CD4-positive, alpha-beta memory T cell (primary cell): ENCODE results near the gene SCN7A. TPM values are rescaled to one million over a fixed set of nuclear protein-coding genes. Genes with fewer than 3 reads are reported as not detected.

ENCODE experiments used
- CTCF ChIA-PET: fragments of 350-600 bp; sonication (Branson Sonifier 250); formaldehyde crosslinking; loops from one replicate; lab custom pipeline; 2021; ENCODE audit warnings: inconsistent platforms; ENCODE audit not compliant: partially characterized antibody; lab: Charles Lee
- POLR2A ChIA-PET: fragments of 350-600 bp; sonication (Branson Sonifier 250); formaldehyde crosslinking; loops from one replicate; lab custom pipeline; 2021; ENCODE audit not compliant: partially characterized antibody; lab: Charles Lee
- DNase-seq, 5 donors: peaks; one replicate each; pipeline versions ENCODE4 v3.0.0 to v3.0.0-alpha.2; 2020 to 2022; ENCODE audit warnings: mixed read lengths in 1 of 5
- H3K27ac ChIP-seq: one replicate; pipeline ENCODE4 v1.7.0; 2013; ENCODE audit warnings: low read depth, low read length
- H3K27me3 ChIP-seq: 2 replicates; pipeline ENCODE4 v1.7.0; 2013; ENCODE audit warnings: mild to moderate bottlenecking, low read length, moderate library complexity; ENCODE audit not compliant: insufficient read depth
- H3K36me3 ChIP-seq: 2 replicates; pipeline ENCODE4 v1.7.0; 2013; ENCODE audit warnings: mild to moderate bottlenecking, low read length, moderate library complexity; ENCODE audit not compliant: insufficient read depth
- H3K4me1 ChIP-seq: 2 replicates; pipeline ENCODE4 v1.7.0; 2013; ENCODE audit warnings: mild to moderate bottlenecking, low read length, moderate library complexity; ENCODE audit not compliant: insufficient read depth
- H3K4me3 ChIP-seq, 2 donors: one replicate each; pipeline ENCODE4 v1.7.0; 2013; ENCODE audit warnings: low read length in 2 of 2, mild to moderate bottlenecking in 1 of 2
- H3K9me3 ChIP-seq, 2 donors: one replicate each; pipeline ENCODE4 v1.7.0; 2013; ENCODE audit warnings: low read length in 2 of 2, control low read depth in 1 of 2; ENCODE audit not compliant: control insufficient read depth in 1 of 2
- H3K27ac Mint-ChIP-seq, 7 donors: one replicate each; pipeline ENCODE4 v1.8.0; 2020 to 2021; ENCODE audit warnings: mixed read lengths in 7 of 7, mild to moderate bottlenecking in 6 of 7, inconsistent platforms in 3 of 7, moderate library complexity in 3 of 7
- H3K27me3 Mint-ChIP-seq, 2 donors: one replicate each; pipeline ENCODE4 v1.8.0; 2020 to 2021; ENCODE audit warnings: mixed read lengths in 2 of 2
- H3K36me3 Mint-ChIP-seq, 2 donors: one replicate each; pipeline ENCODE4 v1.8.0; 2020 to 2021; ENCODE audit warnings: mixed read lengths in 2 of 2, inconsistent platforms in 1 of 2, mild to moderate bottlenecking in 1 of 2
- H3K4me1 Mint-ChIP-seq, 4 donors: one replicate each; pipeline ENCODE4 v1.8.0; 2020 to 2021; ENCODE audit warnings: mixed read lengths in 4 of 4, mild to moderate bottlenecking in 1 of 4
- H3K4me3 Mint-ChIP-seq, 8 donors: one replicate each; pipeline ENCODE4 v1.8.0; 2020 to 2021; ENCODE audit warnings: mixed read lengths in 8 of 8, mild to moderate bottlenecking in 7 of 8, moderate library complexity in 6 of 8, inconsistent platforms in 3 of 8
- H3K9me3 Mint-ChIP-seq, 8 donors: one replicate each; pipeline ENCODE4 v1.8.0; 2020 to 2021; ENCODE audit warnings: mixed read lengths in 8 of 8, mild to moderate bottlenecking in 5 of 8, inconsistent platforms in 3 of 8, moderate library complexity in 1 of 8
- intact Hi-C: fragments of 100-400 bp; cut with micrococcal nuclease; formaldehyde crosslinking; loops from one replicate; pipeline ENCODE4 v1.15.1; 2023
- polyA plus RNA-seq, 2 donors: library from polyadenylated mRNA; unstranded; fragments of 300-500 nt; fragmentation: Illumina TruSeq; gene quantifications; one replicate each; pipeline ENCODE4 v1.2.3, GENCODE V29; 2021
- total RNA-seq, 2 experiments: library from RNA; stranded (reverse); gene quantifications; one replicate each; pipeline ENCODE4 v1.2.3, GENCODE V29; 2021

The SCN7A gene
- total and polyA plus RNA-seq, 4 experiments from 2014 or later, result not detected

DNA sequence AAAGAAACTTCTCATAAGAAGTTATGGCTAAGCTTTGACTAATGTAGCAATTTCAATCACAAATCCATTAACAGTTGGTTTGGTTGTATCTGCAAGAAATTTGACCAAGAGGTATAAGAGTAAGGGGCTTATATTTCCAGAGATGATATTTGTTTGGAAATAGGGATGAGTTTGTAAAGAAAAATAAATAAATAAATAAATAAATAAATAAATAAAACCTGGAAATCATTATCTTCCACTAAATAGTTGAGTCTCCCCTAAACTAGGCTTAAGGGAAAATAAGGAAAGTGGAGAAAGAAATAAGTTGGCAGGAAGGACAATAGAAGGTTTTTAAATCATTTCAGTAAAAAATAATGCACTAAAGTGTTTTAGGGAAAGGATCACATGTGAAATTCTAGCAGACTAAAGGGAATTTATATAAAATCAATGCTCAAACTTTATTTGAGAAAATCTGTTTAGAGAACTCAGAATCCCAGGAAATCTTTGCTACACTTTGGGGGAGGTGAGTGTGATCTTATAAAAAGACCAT is 23.5 kb upstream of the SCN7A start:
- H3K4me3 Mint-ChIP-seq, result no peak overlapping the region
- intact Hi-C loops, result no loop called here
- POLR2A ChIA-PET, result no interaction called here
- no peaks in the 10 kb centered on the region for H3K36me3 ChIP-seq
- peaks cover 0 to 3% of the 10 kb centered on the region in 2 donors for H3K27me3 Mint-ChIP-seq
- no peak overlapping the region for H3K4me3 ChIP-seq
- CTCF ChIA-PET, result no interaction called here
- peaks cover 0 to 2% (median 0%) of the 10 kb centered on the region in 8 donors for H3K9me3 Mint-ChIP-seq
- H3K4me1 Mint-ChIP-seq, result no peaks in the 10 kb centered on the region
- H3K9me3 ChIP-seq, result no peaks in the 10 kb centered on the region
- no peak for DNase-seq
- no peak overlapping the region for H3K27ac Mint-ChIP-seq
- H3K36me3 Mint-ChIP-seq, result no peaks in the 10 kb centered on the region
- no peaks in the 10 kb centered on the region for H3K27me3 ChIP-seq
- H3K27ac ChIP-seq, result no peak overlapping the region
- H3K4me1 ChIP-seq, result no peaks in the 10 kb centered on the region

GRCh38 chr2:166516712-166517303 is 22.8 kb upstream of the SCN7A start:
- Histone ChIP-seq H3K9me3 (no peaks in the 10 kb centered on the region), H3K4me1 (no peaks in the 10 kb centered on the region), H3K27ac (no peak overlapping the region), H3K4me3 (no peak overlapping the region), H3K27me3 (no peaks in the 10 kb centered on the region), H3K36me3 (no peaks in the 10 kb centered on the region)
- Mint-ChIP-seq H3K27ac (no peak overlapping the region), H3K4me1 (no peaks in the 10 kb centered on the region), H3K4me3 (no peak overlapping the region), H3K9me3 (peaks cover 0 to 2% (median 0%) of the 10 kb centered on the region in 8 donors), H3K36me3 (no peaks in the 10 kb centered on the region), H3K27me3 (peaks cover 0 to 3% of the 10 kb centered on the region in 2 donors)
- no peak for DNase-seq
- intact Hi-C loops, result no loop called here
- ChIA-PET CTCF (no interaction called here), POLR2A (no interaction called here)

GRCh38 chr2:166513952-166514351 is 19.9 kb upstream of the SCN7A start:
- peaks cover 0 to 5% (median 0%) of the 10 kb centered on the region in 8 donors for H3K9me3 Mint-ChIP-seq
- Histone ChIP-seq H3K27me3 (no peaks in the 10 kb centered on the region), H3K27ac (no peak overlapping the region), H3K4me1 (no peaks in the 10 kb centered on the region), H3K36me3 (no peaks in the 10 kb centered on the region), H3K9me3 (no peaks in the 10 kb centered on the region), H3K4me3 (no peak overlapping the region)
- no peaks in the 10 kb centered on the region for H3K4me1 Mint-ChIP-seq
- peaks cover 0 to 3% of the 10 kb centered on the region in 2 donors for H3K27me3 Mint-ChIP-seq
- DNase-seq, result no peak
- no peak overlapping the region for H3K4me3 Mint-ChIP-seq
- H3K27ac Mint-ChIP-seq, result no peak overlapping the region
- H3K36me3 Mint-ChIP-seq, result no peaks in the 10 kb centered on the region
- POLR2A ChIA-PET, result no interaction called here
- intact Hi-C loops, result no loop called here
- CTCF ChIA-PET, result no interaction called here

DNA sequence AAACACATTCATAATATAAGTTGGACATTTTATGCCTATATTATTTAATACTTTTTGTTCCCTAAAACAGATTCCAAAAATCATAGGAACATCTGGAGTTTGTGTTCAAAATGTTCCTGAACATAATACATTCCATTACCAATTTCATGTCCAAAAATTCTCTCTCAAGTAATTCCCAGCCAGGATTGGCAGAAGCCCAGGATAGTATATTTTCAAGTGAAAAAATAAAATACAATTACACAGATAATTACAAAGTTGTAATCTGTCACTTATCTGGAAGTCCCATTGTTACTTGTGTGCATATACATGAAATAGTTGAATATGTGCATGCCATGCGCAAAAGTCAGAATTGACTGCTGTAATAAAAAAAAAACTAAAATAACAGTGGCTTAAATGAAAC is 5.2 kb upstream of the SCN7A start:
- ChIA-PET CTCF (no interaction called here), POLR2A (no interaction called here)
- no peaks in the 10 kb centered on the region for H3K9me3 ChIP-seq
- Mint-ChIP-seq H3K4me3 (no peak overlapping the region), H3K9me3 (peaks cover 0 to 2% (median 0%) of the 10 kb centered on the region in 8 donors), H3K4me1 (no peaks in the 10 kb centered on the region), H3K27ac (no peak overlapping the region), H3K36me3 (no peaks in the 10 kb centered on the region), H3K27me3 (no peaks in the 10 kb centered on the region)
- intact Hi-C loops, result no loop called here
- H3K4me1 ChIP-seq, result no peaks in the 10 kb centered on the region
- no peak overlapping the region for H3K27ac ChIP-seq
- H3K4me3 ChIP-seq, result no peak overlapping the region
- no peaks in the 10 kb centered on the region for H3K27me3 ChIP-seq
- DNase-seq, result no peak
- H3K36me3 ChIP-seq, result no peaks in the 10 kb centered on the region

DNA sequence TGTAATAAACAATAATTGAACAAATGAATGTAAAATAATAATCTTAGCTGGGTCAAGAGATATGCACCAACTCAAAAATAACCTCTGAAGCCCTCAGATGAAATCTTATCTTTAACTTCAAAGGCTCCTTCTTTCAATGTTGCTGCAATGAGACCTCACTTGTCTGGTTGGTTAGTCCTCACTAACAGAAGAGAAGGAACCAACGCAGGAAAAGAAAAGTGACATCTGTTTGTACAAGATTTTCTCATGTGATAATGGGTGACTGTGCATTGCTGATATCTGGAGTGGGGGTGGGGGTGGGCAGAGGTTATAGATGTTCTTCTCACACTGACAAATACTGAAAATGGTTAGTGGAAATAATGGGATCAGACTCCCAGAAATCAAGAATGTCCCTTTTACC is 2.6 kb downstream of the SCN7A start:
- POLR2A ChIA-PET, result no interaction called here
- H3K4me3 ChIP-seq, result no peak overlapping the region
- no peaks in the 10 kb centered on the region for H3K9me3 Mint-ChIP-seq
- H3K4me1 ChIP-seq, result no peaks in the 10 kb centered on the region
- no peaks in the 10 kb centered on the region for H3K9me3 ChIP-seq
- DNase-seq, result no peak
- H3K4me3 Mint-ChIP-seq, result no peak overlapping the region
- H3K36me3 Mint-ChIP-seq, result no peaks in the 10 kb centered on the region
- no peaks in the 10 kb centered on the region for H3K27me3 ChIP-seq
- H3K27ac ChIP-seq, result no peak overlapping the region
- intact Hi-C loops, result no loop called here
- no peaks in the 10 kb centered on the region for H3K36me3 ChIP-seq
- CTCF ChIA-PET, result no interaction called here
- no peak overlapping the region for H3K27ac Mint-ChIP-seq
- no peaks in the 10 kb centered on the region for H3K27me3 Mint-ChIP-seq
- no peaks in the 10 kb centered on the region for H3K4me1 Mint-ChIP-seq

GRCh38 chr2:166487171-166487570 is 6.9 kb downstream of the SCN7A start:
- Histone ChIP-seq H3K27ac (no peak overlapping the region), H3K4me3 (no peak overlapping the region), H3K4me1 (no peaks in the 10 kb centered on the region), H3K27me3 (no peaks in the 10 kb centered on the region), H3K36me3 (no peaks in the 10 kb centered on the region), H3K9me3 (no peaks in the 10 kb centered on the region)
- H3K9me3 Mint-ChIP-seq, result peaks cover 0 to 2% (median 0%) of the 10 kb centered on the region in 8 donors
- H3K27me3 Mint-ChIP-seq, result no peaks in the 10 kb centered on the region
- no peak overlapping the region for H3K4me3 Mint-ChIP-seq
- no peak for DNase-seq
- H3K27ac Mint-ChIP-seq, result no peak overlapping the region
- ChIA-PET POLR2A (no interaction called here), CTCF (no interaction called here)
- no peaks in the 10 kb centered on the region for H3K4me1 Mint-ChIP-seq
- intact Hi-C loops, result no loop called here
- no peaks in the 10 kb centered on the region for H3K36me3 Mint-ChIP-seq

DNA sequence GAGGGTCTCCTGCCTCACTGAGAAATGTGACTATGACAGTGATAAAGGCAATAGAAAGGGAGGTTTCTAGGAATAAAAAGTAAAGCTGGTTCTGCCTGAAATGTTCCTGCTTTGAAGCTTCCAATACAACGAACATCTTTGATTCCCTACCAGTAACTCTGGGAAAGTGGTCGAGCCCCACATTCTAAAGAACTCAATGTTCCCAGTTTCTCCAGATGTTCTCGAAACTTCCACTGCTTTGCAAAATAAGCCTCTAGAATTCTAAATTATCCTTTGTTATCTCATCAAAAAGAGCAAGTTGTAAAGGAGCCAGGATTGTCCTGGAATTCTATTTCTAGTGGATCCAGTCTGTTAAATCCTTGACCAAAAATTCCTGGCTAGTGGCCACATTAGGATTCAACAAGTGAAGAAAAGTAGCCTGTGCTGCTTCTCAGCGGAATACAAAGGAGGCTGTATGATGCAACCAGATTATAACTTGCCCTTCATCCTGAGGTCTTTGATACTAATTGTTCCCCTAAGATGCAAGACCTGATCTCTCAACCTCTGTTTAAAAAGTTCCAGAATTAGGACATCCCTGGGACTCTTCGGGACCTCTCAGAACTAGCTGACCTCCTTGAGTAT is 8.4 kb downstream of the SCN7A start:
- H3K4me3 Mint-ChIP-seq, result no peak overlapping the region
- no peaks in the 10 kb centered on the region for H3K9me3 ChIP-seq
- no peaks in the 10 kb centered on the region for H3K27me3 ChIP-seq
- H3K9me3 Mint-ChIP-seq, result peaks cover 0 to 2% (median 0%) of the 10 kb centered on the region in 8 donors
- H3K4me1 ChIP-seq, result no peaks in the 10 kb centered on the region
- no peaks in the 10 kb centered on the region for H3K36me3 Mint-ChIP-seq
- no peaks in the 10 kb centered on the region for H3K36me3 ChIP-seq
- ChIA-PET POLR2A (no interaction called here), CTCF (no interaction called here)
- no peaks in the 10 kb centered on the region for H3K4me1 Mint-ChIP-seq
- H3K27ac Mint-ChIP-seq, result no peak overlapping the region
- H3K27me3 Mint-ChIP-seq, result no peaks in the 10 kb centered on the region
- intact Hi-C loops, result no loop called here
- no peak for DNase-seq
- H3K4me3 ChIP-seq, result no peak overlapping the region
- no peak overlapping the region for H3K27ac ChIP-seq
